Common myeloid progenitor, CD34-positive (primary cell): ENCODE results near the gene L3MBTL2.

Experiments
- CTCF ChIA-PET: fragments of 350-600 bp; sonication (Branson Sonifier 250); formaldehyde crosslinking; loops from one replicate; lab custom pipeline; 2021; ENCODE audit warnings: antibody characterized with exemption; lab: Charles Lee
- POLR2A ChIA-PET: fragments of 350-600 bp; sonication (Branson Sonifier 250); formaldehyde crosslinking; loops from one replicate; lab custom pipeline; 2021; ENCODE audit warnings: antibody characterized with exemption; lab: Charles Lee
- DNase-seq, 3 donors: peaks; one replicate each; pipeline versions ENCODE4 v3.0.0 to v3.0.0-alpha.2; 2013
- H3K27ac ChIP-seq, 2 experiments: 1 replicate in 1 of 2; 2 replicates in 1 of 2; pipeline ENCODE4 v1.7.0; 2013; ENCODE audit warnings: inconsistent platforms in 2 of 2, low read length in 2 of 2, mild to moderate bottlenecking in 2 of 2, low read depth in 1 of 2, moderate library complexity in 1 of 2; ENCODE audit not compliant: severe bottlenecking in 2 of 2, insufficient read depth in 1 of 2, poor library complexity in 1 of 2
- H3K27me3 ChIP-seq, 5 experiments: replicated peaks in 2 of 5; 1 replicate in 3 of 5; 2 replicates in 2 of 5; pipeline versions ENCODE4 v1.6.1 to v1.7.0; 2013; ENCODE audit warnings: low read length in 4 of 5, mild to moderate bottlenecking in 2 of 5, moderate library complexity in 2 of 5, inconsistent platforms in 1 of 5; ENCODE audit not compliant: insufficient read depth in 5 of 5, control insufficient read depth in 4 of 5
- H3K36me3 ChIP-seq, 4 experiments: 1 replicate in 2 of 4; 2 replicates in 2 of 4; pipeline versions ENCODE4 v1.6.1 to v1.7.0; 2013; ENCODE audit warnings: low read length in 3 of 4, control low read depth in 1 of 4, mild to moderate bottlenecking in 1 of 4; ENCODE audit not compliant: control insufficient read depth in 4 of 4, insufficient read depth in 4 of 4
- H3K4me1 ChIP-seq, 4 experiments: 1 replicate in 3 of 4; 2 replicates in 1 of 4; pipeline versions ENCODE4 v1.6.1 to v1.7.1; 2013; ENCODE audit warnings: low read length in 3 of 4, mild to moderate bottlenecking in 3 of 4, control low read depth in 1 of 4, inconsistent platforms in 1 of 4, moderate library complexity in 1 of 4; ENCODE audit not compliant: control insufficient read depth in 4 of 4, insufficient read depth in 4 of 4; ENCODE audit errors: control extremely low read depth in 1 of 4
- H3K4me3 ChIP-seq, 7 experiments: 1 replicate in 4 of 7; 2 replicates in 3 of 7; pipeline versions ENCODE4 v1.5.1 to v1.7.0; 2013; ENCODE audit warnings: mild to moderate bottlenecking in 7 of 7, low read length in 6 of 7, moderate library complexity in 6 of 7, inconsistent platforms in 2 of 7, low read depth in 2 of 7, control low read depth in 1 of 7; ENCODE audit not compliant: insufficient read depth in 4 of 7, control insufficient read depth in 1 of 7; ENCODE audit errors: extremely low read depth in 1 of 7
- H3K9me3 ChIP-seq, 5 experiments: 1 replicate in 4 of 5; 2 replicates in 1 of 5; pipeline versions ENCODE4 v1.6.1 to v1.7.1; 2013; ENCODE audit warnings: low read length in 4 of 5, mild to moderate bottlenecking in 2 of 5, inconsistent platforms in 1 of 5, low read depth in 1 of 5, moderate library complexity in 1 of 5; ENCODE audit not compliant: control insufficient read depth in 4 of 5, insufficient read depth in 2 of 5; ENCODE audit errors: control extremely low read depth in 1 of 5
- WGBS: methylation state at CpG from one replicate; pipeline ENCODE4 v1.1.5; 2013; ENCODE audit not compliant: insufficient coverage; 5-methylcytosine and 5-hydroxymethylcytosine counted together

The L3MBTL2 gene

GRCh38 chr22:41191467-41191866 lies 13.6 kb upstream of the L3MBTL2 start:
- H3K27ac ChIP-seq = no peak overlapping the region
- H3K36me3 ChIP-seq = no peaks in the 10 kb centered on the region
- H3K9me3 ChIP-seq = no peaks in the 10 kb centered on the region
- ChIA-PET CTCF (interaction anchor here (0.9 to 1.5 kb wide), 3 partner anchors 16 to 46 kb away, joined by 3 to 7 read pairs (median 3); no protein-coding TSS in a partner anchor), POLR2A (no interaction called here)
- H3K27me3 ChIP-seq = no peaks in the 10 kb centered on the region
- H3K4me1 ChIP-seq = no peaks in the 10 kb centered on the region
- no peak overlapping the region for H3K4me3 ChIP-seq
- no CpG with 5 or more reads among the region's 2 CpGs for WGBS
- DNase-seq = no peak

DNA sequence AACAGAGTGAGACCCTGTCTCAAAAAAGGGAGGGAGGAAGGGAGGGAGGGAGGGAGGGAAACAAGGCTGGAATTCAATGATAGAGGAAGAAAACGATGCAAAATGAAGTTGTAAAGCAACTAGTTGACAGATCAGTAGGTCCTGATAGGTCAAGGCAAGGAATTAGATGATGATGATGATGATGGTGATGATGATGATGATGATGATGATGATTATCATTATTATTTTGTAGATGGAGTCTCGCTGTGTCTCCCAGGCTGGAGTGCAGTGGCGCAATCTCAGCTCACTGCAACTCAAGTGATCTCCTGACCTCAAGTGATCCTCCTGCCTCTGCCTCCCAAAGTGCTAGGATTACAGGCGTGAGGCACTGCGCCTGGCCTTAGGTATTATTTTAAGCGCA lies 11.3 kb upstream of the L3MBTL2 start:
- WGBS = 98% methylated on average over 5 of the region's 6 CpGs
- H3K36me3 ChIP-seq = no peaks in the 10 kb centered on the region
- no peaks in the 10 kb centered on the region for H3K27me3 ChIP-seq
- no peak overlapping the region for H3K4me3 ChIP-seq
- CTCF ChIA-PET = no interaction called here
- no peak for DNase-seq
- peaks cover 10 to 21% (median 18%) of the 10 kb centered on the region in 4 experiments for H3K4me1 ChIP-seq
- H3K9me3 ChIP-seq = no peaks in the 10 kb centered on the region
- no peak overlapping the region for H3K27ac ChIP-seq
- POLR2A ChIA-PET = no interaction called here

- H3K36me3 ChIP-seq = no peaks in the 10 kb centered on the region
- POLR2A ChIA-PET = interaction anchor here (0.6 kb wide), 1 partner anchor 176 kb away, joined by 3 read pairs; no protein-coding TSS in a partner anchor
- peak overlapping the region in 1 of 2 experiments; percentile 25 for H3K27ac ChIP-seq
- H3K9me3 ChIP-seq = no peaks in the 10 kb centered on the region
- no peaks in the 10 kb centered on the region for H3K27me3 ChIP-seq
- 0% methylated on average over 56 of the region's 91 CpGs for WGBS
- H3K4me3 ChIP-seq = peak overlapping the region; percentile 61 to 91 (median 80)
- DNase-seq = peak; percentile 70 to 82 (median 73)
- H3K4me1 ChIP-seq = peaks cover 10 to 29% (median 22%) of the 10 kb centered on the region in 4 experiments
- CTCF ChIA-PET = interaction anchor here (0.8 to 4.2 kb wide), 7 partner anchors 10 to 83 kb away, joined by 3 to 23 read pairs (median 3); no protein-coding TSS in a partner anchor
Observed at GRCh38 chr22:41197038-41197972, 7.8 kb upstream of the L3MBTL2 start.

GRCh38 chr22:41198027-41198580 lies 7.0 kb upstream of the L3MBTL2 start:
- POLR2A ChIA-PET = no interaction called here

DNA sequence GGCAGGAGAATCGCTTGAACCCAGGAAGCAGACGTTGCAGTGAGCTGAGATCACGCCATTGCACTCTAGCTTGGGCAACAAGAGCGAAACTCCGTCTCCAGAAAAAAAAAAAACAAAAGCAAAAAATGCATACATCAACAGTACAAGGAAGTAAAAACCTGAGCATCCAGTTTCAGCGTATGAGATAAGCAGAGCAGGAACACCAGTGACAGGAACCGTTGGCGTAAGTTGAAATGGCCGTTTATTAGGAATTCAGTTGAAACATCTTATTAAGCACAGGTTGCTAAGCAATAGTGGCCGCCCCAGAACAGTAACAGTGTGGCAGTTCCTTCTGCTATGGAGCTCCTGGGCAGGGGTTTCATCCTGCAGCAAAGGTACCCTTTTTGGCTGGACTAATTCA lies 4.0 kb upstream of the L3MBTL2 start:
- H3K4me3 ChIP-seq = peak overlapping the region in 1 of 7 experiments; percentile 15
- peaks cover 10 to 44% (median 35%) of the 10 kb centered on the region in 4 experiments for H3K4me1 ChIP-seq
- H3K27me3 ChIP-seq = no peaks in the 10 kb centered on the region
- peak overlapping the region; percentile 19 to 35 for H3K27ac ChIP-seq
- POLR2A ChIA-PET = no interaction called here
- H3K9me3 ChIP-seq = no peaks in the 10 kb centered on the region
- CTCF ChIA-PET = interaction anchor here (1.1 to 1.6 kb wide), 2 partner anchors 17 to 29 kb away, joined by 4 to 5 read pairs; no protein-coding TSS in a partner anchor
- 39% methylated on average over 8 of the region's 10 CpGs for WGBS
- H3K36me3 ChIP-seq = no peaks in the 10 kb centered on the region
- DNase-seq = peak; percentile 63 to 94 (median 83)

More at GRCh38 chr22:41198027-41198580, 7.0 kb upstream of the L3MBTL2 start:
- H3K4me1 ChIP-seq = peaks cover 10 to 29% (median 22%) of the 10 kb centered on the region in 4 experiments
- H3K36me3 ChIP-seq = no peaks in the 10 kb centered on the region
- peak; percentile 64 to 82 (median 74) for DNase-seq
- H3K27me3 ChIP-seq = no peaks in the 10 kb centered on the region
- CTCF ChIA-PET = interaction anchor here (0.8 to 4.2 kb wide), 7 partner anchors 9 to 83 kb away, joined by 3 to 23 read pairs (median 3); no protein-coding TSS in a partner anchor
- 2% methylated on average over 6 of the region's 9 CpGs for WGBS
- H3K27ac ChIP-seq = peak overlapping the region in 1 of 2 experiments; percentile 25
- peak overlapping the region in 6 of 7 experiments; percentile 61 to 91 (median 80) for H3K4me3 ChIP-seq
- no peaks in the 10 kb centered on the region for H3K9me3 ChIP-seq

- H3K27me3 ChIP-seq = no peaks in the 10 kb centered on the region
- H3K4me3 ChIP-seq = no peak overlapping the region
- no peaks in the 10 kb centered on the region for H3K36me3 ChIP-seq
- H3K4me1 ChIP-seq = peaks cover 5 to 33% (median 25%) of the 10 kb centered on the region in 4 experiments
- H3K27ac ChIP-seq = no peak overlapping the region
- ChIA-PET CTCF (interaction anchor here (0.7 kb wide), 1 partner anchor 93 kb away, joined by 4 read pairs; no protein-coding TSS in a partner anchor), POLR2A (no interaction called here)
- no peak for DNase-seq
- H3K9me3 ChIP-seq = no peaks in the 10 kb centered on the region
- 100% methylated on average over 1 of the region's 2 CpGs for WGBS
Observed at GRCh38 chr22:41203118-41203517, 2.0 kb upstream of the L3MBTL2 start.
